ENCODE data around the gene SPAM1. TPM values are rescaled to one million over a fixed set of nuclear protein-coding genes. Genes with fewer than 3 reads are reported as not detected.

Gene SPAM1
- total RNA-seq, 2 experiments from 2014 or later = not detected

- POLR2A ChIA-PET = no interaction called here
These were observed 33.2 kb downstream of the SPAM1 start for GRCh38 chr7:123958186-123958703.

GRCh38 chr7:123961771-123962170 lies 36.7 kb downstream of the SPAM1 start:
- DNase-seq = no peak
- intact Hi-C loops (cut with DNase I, micrococcal nuclease) = no loop called here
- Mint-ChIP-seq H3K4me1 (ENCODE audit: low read depth) (no peaks in the 10 kb centered on the region), H3K27ac (no peak overlapping the region), H3K36me3 (ENCODE audit: low read depth) (no peaks in the 10 kb centered on the region), H3K27me3 (peaks cover 8% of the 10 kb centered on the region), H3K4me3 (no peak overlapping the region), H3K9me3 (peaks cover 2% of the 10 kb centered on the region)
- Histone ChIP-seq H3K27me3 (ENCODE audit: control insufficient read depth in 1 of 2, insufficient read depth in 2 of 2, low read length in 2 of 2) (no peaks in the 10 kb centered on the region), H3K4me1 (ENCODE audit: insufficient read depth, low read length) (no peaks in the 10 kb centered on the region), H3K27ac (ENCODE audit: low read depth in 1 of 2, low read length in 2 of 2) (no peak overlapping the region), H3K9me3 (ENCODE audit: control insufficient read depth in 1 of 2, insufficient read depth in 1 of 2, low read length in 2 of 2) (no peaks in the 10 kb centered on the region), H3K36me3 (ENCODE audit: insufficient read depth, low read length) (no peaks in the 10 kb centered on the region), H3K4me3 (ENCODE audit: low read length) (no peak overlapping the region)
- ATAC-seq (ENCODE audit: poor library complexity) = no peak
- ChIA-PET CTCF (no interaction called here), POLR2A (no interaction called here)
- TF ChIP-seq CTCF (IDR thresholded peaks at IDR 0.05) = no peak

More at GRCh38 chr7:123958186-123958703, 33.2 kb downstream of the SPAM1 start:
- CTCF ChIA-PET = no interaction called here
- H3K9me3 Mint-ChIP-seq = peaks cover 2% of the 10 kb centered on the region
- H3K27ac Mint-ChIP-seq = no peak overlapping the region
- H3K4me1 ChIP-seq (ENCODE audit: insufficient read depth, low read length) = no peaks in the 10 kb centered on the region
- H3K4me3 ChIP-seq (ENCODE audit: low read length) = no peak overlapping the region
- ATAC-seq (ENCODE audit: poor library complexity) (no peak), DNase-seq (no peak)
- H3K36me3 ChIP-seq (ENCODE audit: insufficient read depth, low read length) = no peaks in the 10 kb centered on the region
- no peaks in the 10 kb centered on the region for H3K4me1 Mint-ChIP-seq (ENCODE audit: low read depth)
- intact Hi-C loops (cut with DNase I, micrococcal nuclease) = no loop called here
- H3K27me3 Mint-ChIP-seq = peaks cover 8% of the 10 kb centered on the region
- H3K27me3 ChIP-seq (ENCODE audit: control insufficient read depth in 1 of 2, insufficient read depth in 2 of 2, low read length in 2 of 2) = no peaks in the 10 kb centered on the region
- no peak overlapping the region for H3K27ac ChIP-seq (ENCODE audit: low read depth in 1 of 2, low read length in 2 of 2)
- no peaks in the 10 kb centered on the region for H3K36me3 Mint-ChIP-seq (ENCODE audit: low read depth)
- no peak for TF ChIP-seq CTCF (IDR thresholded peaks at IDR 0.05)
- H3K4me3 Mint-ChIP-seq = no peak overlapping the region
- H3K9me3 ChIP-seq (ENCODE audit: control insufficient read depth in 1 of 2, insufficient read depth in 1 of 2, low read length in 2 of 2) = no peaks in the 10 kb centered on the region

- Histone ChIP-seq H3K27ac (ENCODE audit: low read depth in 1 of 2, low read length in 2 of 2) (no peak overlapping the region), H3K9me3 (ENCODE audit: control insufficient read depth in 1 of 2, insufficient read depth in 1 of 2, low read length in 2 of 2) (no peaks in the 10 kb centered on the region), H3K27me3 (ENCODE audit: control insufficient read depth in 1 of 2, insufficient read depth in 2 of 2, low read length in 2 of 2) (no peaks in the 10 kb centered on the region), H3K36me3 (ENCODE audit: insufficient read depth, low read length) (no peaks in the 10 kb centered on the region), H3K4me3 (ENCODE audit: low read length) (no peak overlapping the region), H3K4me1 (ENCODE audit: insufficient read depth, low read length) (no peaks in the 10 kb centered on the region)
- Mint-ChIP-seq H3K4me1 (ENCODE audit: low read depth) (no peaks in the 10 kb centered on the region), H3K4me3 (no peak overlapping the region), H3K27me3 (no peaks in the 10 kb centered on the region), H3K36me3 (ENCODE audit: low read depth) (no peaks in the 10 kb centered on the region), H3K27ac (no peak overlapping the region), H3K9me3 (peaks cover 2% of the 10 kb centered on the region)
- TF ChIP-seq CTCF (IDR thresholded peaks at IDR 0.05) = no peak
- DNase-seq (no peak), ATAC-seq (ENCODE audit: poor library complexity) (no peak)
- POLR2A ChIA-PET = no interaction called here
- CTCF ChIA-PET = no interaction called here
- intact Hi-C loops (cut with DNase I, micrococcal nuclease) = no loop called here
These were observed 41.9 kb downstream of the SPAM1 start for GRCh38 chr7:123966936-123967335.
